Endothelial cell (in vitro differentiated cells): Measurements from ENCODE around the gene KCNG3. TPM values are rescaled to one million over a fixed set of nuclear protein-coding genes. Genes with fewer than 3 reads are reported as not detected.

Experiments used
- DNase-seq: peaks from one replicate; pipeline ENCODE4 v3.0.0; 2021; ENCODE audit warnings: low spot score
- H3K27ac Mint-ChIP-seq: one replicate; pipeline ENCODE4 v1.8.0; 2021; ENCODE audit warnings: mixed read lengths, inconsistent platforms; ENCODE audit not compliant: unreplicated experiment
- H3K27me3 Mint-ChIP-seq: one replicate; pipeline ENCODE4 v1.8.0; 2021; ENCODE audit warnings: mild to moderate bottlenecking, moderate library complexity, mixed read lengths, inconsistent platforms; ENCODE audit not compliant: unreplicated experiment
- H3K36me3 Mint-ChIP-seq: one replicate; pipeline ENCODE4 v1.8.0; 2021; ENCODE audit warnings: mild to moderate bottlenecking, low read depth, mixed read lengths, inconsistent platforms; ENCODE audit not compliant: unreplicated experiment
- H3K4me1 Mint-ChIP-seq: one replicate; pipeline ENCODE4 v1.8.0; 2021; ENCODE audit warnings: mild to moderate bottlenecking, mixed read lengths, inconsistent platforms; ENCODE audit not compliant: unreplicated experiment
- H3K4me3 Mint-ChIP-seq: one replicate; pipeline ENCODE4 v1.8.0; 2021; ENCODE audit warnings: mild to moderate bottlenecking, mixed read lengths, inconsistent platforms; ENCODE audit not compliant: unreplicated experiment
- H3K9me3 Mint-ChIP-seq: one replicate; pipeline ENCODE4 v1.8.0; 2021; ENCODE audit warnings: mixed read lengths, inconsistent platforms; ENCODE audit not compliant: unreplicated experiment
- CTCF ChIP-seq: fragments of 200-600 bp; sonication (generic); IDR thresholded peaks from one replicate; pipeline ENCODE4 v1.5.0; 2021; ENCODE audit warnings: antibody characterized with exemption; ENCODE audit not compliant: unreplicated experiment
- total RNA-seq: library from RNA; stranded (reverse); fragmentation: NEBNext Ultra II Directional; extraction: Animal tissue kit (Norgen Biotek cat#: 25700); gene quantifications from one replicate; pipeline ENCODE4 v1.2.1, GENCODE V29; 2021; ENCODE audit not compliant: unreplicated experiment

KCNG3 gene
- total RNA-seq, 1 donor from 2014 or later = 0.13 TPM

- Mint-ChIP-seq H3K4me3 (no peak overlapping the region), H3K27ac (no peak overlapping the region), H3K4me1 (no peaks in the 10 kb centered on the region), H3K9me3 (no peaks in the 10 kb centered on the region), H3K27me3 (no peaks in the 10 kb centered on the region), H3K36me3 (no peaks in the 10 kb centered on the region)
- DNase-seq = no peak
- TF ChIP-seq CTCF = no peak
Measured at GRCh38 chr2:42443718-42444399, 49.9 kb downstream of the KCNG3 start.

GRCh38 chr2:42442774-42443173 lies 51.0 kb downstream of the KCNG3 start:
- H3K4me1 Mint-ChIP-seq = no peaks in the 10 kb centered on the region
- DNase-seq = no peak
- no peaks in the 10 kb centered on the region for H3K27me3 Mint-ChIP-seq
- no peaks in the 10 kb centered on the region for H3K36me3 Mint-ChIP-seq
- H3K27ac Mint-ChIP-seq = no peak overlapping the region
- no peaks in the 10 kb centered on the region for H3K9me3 Mint-ChIP-seq
- no peak for TF ChIP-seq CTCF
- no peak overlapping the region for H3K4me3 Mint-ChIP-seq

- Mint-ChIP-seq H3K9me3 (no peaks in the 10 kb centered on the region), H3K4me3 (no peak overlapping the region)
Measured at GRCh38 chr2:42438685-42439084, 55.1 kb downstream of the KCNG3 start.

GRCh38 chr2:42436370-42436769 lies 57.4 kb downstream of the KCNG3 start:
- Mint-ChIP-seq H3K9me3 (no peaks in the 10 kb centered on the region), H3K4me1 (no peaks in the 10 kb centered on the region), H3K36me3 (no peaks in the 10 kb centered on the region), H3K4me3 (no peak overlapping the region), H3K27ac (no peak overlapping the region), H3K27me3 (no peaks in the 10 kb centered on the region)
- TF ChIP-seq CTCF = no peak
- no peak for DNase-seq

More at GRCh38 chr2:42438685-42439084, 55.1 kb downstream of the KCNG3 start:
- no peaks in the 10 kb centered on the region for H3K36me3 Mint-ChIP-seq
- H3K27me3 Mint-ChIP-seq = no peaks in the 10 kb centered on the region
- no peaks in the 10 kb centered on the region for H3K4me1 Mint-ChIP-seq
- no peak for TF ChIP-seq CTCF
- DNase-seq = no peak
- no peak overlapping the region for H3K27ac Mint-ChIP-seq

GRCh38 chr2:42435628-42436027 lies 58.2 kb downstream of the KCNG3 start:
- Mint-ChIP-seq H3K4me1 (no peaks in the 10 kb centered on the region), H3K4me3 (no peak overlapping the region)

More at GRCh38 chr2:42435628-42436027, 58.2 kb downstream of the KCNG3 start:
- Mint-ChIP-seq H3K36me3 (no peaks in the 10 kb centered on the region), H3K9me3 (no peaks in the 10 kb centered on the region), H3K27ac (no peak overlapping the region), H3K27me3 (no peaks in the 10 kb centered on the region)
- no peak for TF ChIP-seq CTCF
- DNase-seq = no peak
